HepG2 (cell line): Measurements from ENCODE around the gene ABCF1. TPM values are rescaled to one million over a fixed set of nuclear protein-coding genes. Genes with fewer than 3 reads are reported as not detected.

Source experiments
- BORCS8-MEF2B ChIP-seq: sonication (generic); formaldehyde crosslinking; IDR thresholded peaks from 2 replicates; pipeline ENCODE4 v1.8.0; 2022; ENCODE audit warnings: mild to moderate bottlenecking, missing genetic modification reagents
- GPBP1L1 ChIP-seq: sonication (generic); formaldehyde crosslinking; IDR thresholded peaks from 2 replicates; pipeline ENCODE4 v1.5.0; 2020; ENCODE audit warnings: mild to moderate bottlenecking, missing genetic modification reagents
- HMGA1 ChIP-seq: sonication (generic); formaldehyde crosslinking; conservative IDR thresholded peaks from 2 replicates; pipeline ENCODE4 v1.4.0; 2020; ENCODE audit warnings: missing genetic modification reagents
- HNF1B ChIP-seq: sonication (generic); formaldehyde crosslinking; IDR thresholded peaks from 2 replicates; pipeline ENCODE4 v1.5.1; 2020; ENCODE audit warnings: mild to moderate bottlenecking, moderate library complexity, missing genetic modification reagents
- HNF4G ChIP-seq, 2 experiments: sonication (generic) in 1 of 2; formaldehyde crosslinking in 1 of 2; IDR thresholded peaks; 2 replicates each; pipeline versions ENCODE4 v1.4.0 to v1.6.1; 2011 to 2020; ENCODE audit warnings: borderline replicate concordance in 2 of 2, low read depth in 2 of 2, mild to moderate bottlenecking in 2 of 2, low read length in 1 of 2, missing genetic modification reagents in 1 of 2, moderate library complexity in 1 of 2
- HNRNPL ChIP-seq: fragments of 200-400 bp; formaldehyde crosslinking; IDR thresholded peaks from 2 replicates; pipeline ENCODE4 v1.6.1; 2017; ENCODE audit warnings: mild to moderate bottlenecking, low read depth, low read length
- MATR3 ChIP-seq: sonication (generic); formaldehyde crosslinking; IDR thresholded peaks from 2 replicates; pipeline ENCODE4 v1.4.0; 2020; ENCODE audit warnings: missing genetic modification reagents
- NFIC ChIP-seq: IDR thresholded peaks from 2 replicates; pipeline ENCODE4 v1.6.1; 2012; ENCODE audit warnings: mild to moderate bottlenecking, low read length, inconsistent platforms
- POGZ ChIP-seq: sonication (generic); formaldehyde crosslinking; IDR thresholded peaks from 2 replicates; pipeline ENCODE4 v1.4.0; 2020; ENCODE audit warnings: mild to moderate bottlenecking, missing genetic modification reagents
- RFX5 ChIP-seq: IDR thresholded peaks from 2 replicates; pipeline ENCODE4 v1.6.1; 2011; ENCODE audit warnings: low read depth, low read length, improper control_type of control experiment
- RXRA ChIP-seq: sonication (generic); formaldehyde crosslinking; IDR thresholded peaks from 2 replicates; pipeline ENCODE4 v1.5.1; 2020; ENCODE audit warnings: missing genetic modification reagents
- ZFP82 ChIP-seq: sonication (generic); formaldehyde crosslinking; IDR thresholded peaks from 2 replicates; pipeline ENCODE4 v1.5.1; 2020; ENCODE audit warnings: mild to moderate bottlenecking, missing genetic modification reagents, borderline replicate concordance
- ZNF12 ChIP-seq: sonication (generic); formaldehyde crosslinking; IDR thresholded peaks from 2 replicates; pipeline ENCODE4 v1.5.0; 2020; ENCODE audit warnings: missing genetic modification reagents
- ZNF33B ChIP-seq: sonication (generic); formaldehyde crosslinking; IDR thresholded peaks from 2 replicates; pipeline ENCODE4 v1.5.1; 2020; ENCODE audit warnings: mild to moderate bottlenecking, missing genetic modification reagents
- ZNF441 ChIP-seq: sonication (generic); formaldehyde crosslinking; IDR thresholded peaks from 2 replicates; pipeline ENCODE4 v1.7.0; 2021; ENCODE audit warnings: missing genetic modification reagents, borderline replicate concordance
- ZNF510 ChIP-seq: sonication (generic); formaldehyde crosslinking; IDR thresholded peaks from 2 replicates; pipeline ENCODE4 v1.4.0; 2020; ENCODE audit warnings: low read depth, mild to moderate bottlenecking, missing genetic modification reagents
- ZNF609 ChIP-seq: sonication (generic); formaldehyde crosslinking; IDR thresholded peaks from 2 replicates; pipeline ENCODE4 v1.4.0; 2020; ENCODE audit warnings: mild to moderate bottlenecking, missing genetic modification reagents, borderline replicate concordance
- ZNF639 ChIP-seq: conservative IDR thresholded peaks from 2 replicates; pipeline ENCODE4 v1.6.1; 2018; ENCODE audit warnings: missing genetic modification reagents
- polyA plus RNA-seq, 8 experiments: library from polyadenylated mRNA; depleted of rRNA in 3 of 8; stranded (reverse) in 7 of 8; unstranded in 1 of 8; fragments of >200 nt; fragmentation: Illumina TruSeq in 4 of 8; extraction: Trizol in 4 of 8; gene quantifications; 2 replicates each; pipeline versions ENCODE4 v1.2.1 to v1.2.3, GENCODE V29; 2011 to 2016; ENCODE audit warnings: low read depth in 4 of 8, missing spikeins in 1 of 8, mixed read lengths in 1 of 8; ENCODE audit not compliant: insufficient read depth in 1 of 8
- total RNA-seq, 5 experiments: library from RNA; depleted of rRNA; stranded (reverse); fragments of >200 nt; fragmentation: Illumina TruSeq; extraction: Trizol; gene quantifications; 2 replicates each; pipeline ENCODE4 v1.2.3, GENCODE V29; 2016; ENCODE audit warnings: low read depth in 1 of 5

The ABCF1 gene
- total and polyA plus RNA-seq, 2 of the 13 experiments (the other 11 are each of a cell fraction or from before 2014, with no cell fraction given) = 25.4 to 98.9 TPM

GRCh38 chr6:30556906-30557682 lies 14.1 kb upstream of the ABCF1 start, which contains the start of gene PRR3 (continued):
- TF ChIP-seq GPBP1L1 (no peak), BORCS8-MEF2B (CRISPR knock-in tag) (peak; percentile 99), RFX5 (peak; percentile 74), POGZ (0 out of 2 replicates have a peak, but pooled peaks have one; percentile 2), HNF1B (CRISPR knock-in tag) (peak; percentile 86), HNF4G (IDR thresholded peaks at IDR 0.05; ENCODE audit: borderline replicate concordance, low read depth, low read length) (peak; percentile 57; the same call in 1 of the 2 replicates), HNF4G (CRISPR knock-in tag; IDR thresholded peaks at IDR 0.05; ENCODE audit: borderline replicate concordance, low read depth) (no peak), ZNF639 (CRISPR knock-in tag) (peak; percentile 75), ZFP82 (CRISPR knock-in tag) (peak; percentile 96; the same call in 1 of the 2 replicates), ZNF12 (CRISPR knock-in tag) (peak; percentile 82; the same call in 1 of the 2 replicates), ZNF609 (peak; percentile 82; the same call in 1 of the 2 replicates), HMGA1 (no peak), NFIC (0 out of 2 replicates have a peak, but pooled peaks have one; percentile 30), HNRNPL (peak; percentile 76; the same call in 1 of the 2 replicates), ZNF510 (CRISPR knock-in tag) (peak; percentile 89; the same call in 1 of the 2 replicates), ZNF33B (peak; percentile 81), RXRA (CRISPR knock-in tag) (peak; percentile 94), MATR3 (no peak; the same call in 1 of the 2 replicates), ZNF441 (CRISPR knock-in tag) (peak; percentile 51; the same call in 1 of the 2 replicates)
